HG03097 (cell line): Measurements from ENCODE around the gene SERPING1.

Experiments
- ATAC-seq: cut with Tn5 transposase; IDR thresholded peaks from one replicate; pipeline ENCODE4 v1.9.1; 2021; ENCODE audit not compliant: unreplicated experiment, low FRiP score

Gene SERPING1

GRCh38 chr11:57597461-57597915 is at the start of gene SERPING1:
SERPING1 (plus strand) TSS chr11:57597685; CDS start chr11:57598271, 586 bp downstream.
- no peak for ATAC-seq

- ATAC-seq, result peak; percentile 50
Measured at GRCh38 chr11:57547854-57548377, 49.6 kb upstream of the SERPING1 start.

- ATAC-seq, result no peak
Measured at GRCh38 chr11:57549983-57550382, 47.5 kb upstream of the SERPING1 start.

DNA sequence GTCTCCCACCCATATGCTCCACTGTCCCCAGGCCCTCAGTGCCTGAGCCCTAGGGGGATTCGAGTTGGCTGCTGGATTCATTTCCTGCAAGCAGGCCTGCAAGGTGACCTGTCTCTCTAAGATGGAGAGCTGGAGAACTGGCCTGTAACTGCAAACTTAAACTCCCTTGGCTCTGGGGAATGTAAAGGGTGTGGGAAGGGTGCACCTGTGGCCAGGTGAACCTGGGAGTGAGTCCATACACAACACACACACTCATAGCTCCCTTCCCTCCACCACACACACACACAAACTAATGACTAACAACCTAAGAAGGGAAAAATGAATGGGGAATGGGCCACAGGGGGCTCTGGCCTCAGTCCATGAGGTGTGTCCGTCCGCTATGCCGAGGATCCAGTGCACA is 45.5 kb upstream of the SERPING1 start:
- ATAC-seq, result no peak

DNA sequence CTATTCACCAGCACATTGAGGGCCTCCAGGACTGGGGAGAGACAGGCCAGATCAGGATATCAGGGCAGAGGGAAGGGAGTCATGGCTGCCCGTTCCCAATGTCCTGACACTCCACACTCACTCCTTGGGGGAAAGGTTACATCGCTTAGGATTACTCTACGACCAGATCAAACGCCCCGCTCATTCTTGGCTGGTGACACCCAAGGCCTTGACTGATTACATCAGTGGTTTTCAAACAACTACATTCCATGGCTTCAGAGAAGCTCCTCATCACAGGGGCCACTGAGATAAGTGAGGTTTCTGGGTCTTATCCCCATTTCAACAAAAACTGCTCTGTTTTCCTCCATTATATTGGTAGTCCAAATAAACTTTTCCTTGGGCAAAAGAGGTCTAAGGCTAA is 45.0 kb upstream of the SERPING1 start:
- no peak for ATAC-seq

GRCh38 chr11:57555393-57555792 is 42.1 kb upstream of the SERPING1 start:
- ATAC-seq, result no peak

DNA sequence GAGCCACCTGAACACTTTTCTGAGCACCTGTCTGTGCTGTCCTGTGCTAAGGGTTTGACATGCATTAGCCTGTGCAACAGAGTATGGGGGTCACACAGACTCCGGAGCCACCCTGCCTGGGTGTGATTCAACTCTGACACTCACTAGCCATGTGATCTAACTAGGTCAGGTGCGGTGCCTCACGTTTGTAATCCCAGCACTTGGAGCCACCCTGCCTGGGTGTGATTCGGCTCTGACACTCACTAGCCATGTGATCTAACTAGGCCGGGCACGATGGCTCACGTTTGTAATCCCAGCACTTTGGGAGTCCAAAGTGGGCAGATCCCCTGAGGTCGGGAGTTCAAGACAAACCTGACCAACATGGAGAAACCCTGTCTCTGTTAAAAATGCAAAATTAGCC is 41.4 kb upstream of the SERPING1 start:
- ATAC-seq, result no peak

- no peak for ATAC-seq
Measured at GRCh38 chr11:57560146-57560545, 37.3 kb upstream of the SERPING1 start.

- ATAC-seq, result no peak
Measured at GRCh38 chr11:57562596-57562995, 34.9 kb upstream of the SERPING1 start.

DNA sequence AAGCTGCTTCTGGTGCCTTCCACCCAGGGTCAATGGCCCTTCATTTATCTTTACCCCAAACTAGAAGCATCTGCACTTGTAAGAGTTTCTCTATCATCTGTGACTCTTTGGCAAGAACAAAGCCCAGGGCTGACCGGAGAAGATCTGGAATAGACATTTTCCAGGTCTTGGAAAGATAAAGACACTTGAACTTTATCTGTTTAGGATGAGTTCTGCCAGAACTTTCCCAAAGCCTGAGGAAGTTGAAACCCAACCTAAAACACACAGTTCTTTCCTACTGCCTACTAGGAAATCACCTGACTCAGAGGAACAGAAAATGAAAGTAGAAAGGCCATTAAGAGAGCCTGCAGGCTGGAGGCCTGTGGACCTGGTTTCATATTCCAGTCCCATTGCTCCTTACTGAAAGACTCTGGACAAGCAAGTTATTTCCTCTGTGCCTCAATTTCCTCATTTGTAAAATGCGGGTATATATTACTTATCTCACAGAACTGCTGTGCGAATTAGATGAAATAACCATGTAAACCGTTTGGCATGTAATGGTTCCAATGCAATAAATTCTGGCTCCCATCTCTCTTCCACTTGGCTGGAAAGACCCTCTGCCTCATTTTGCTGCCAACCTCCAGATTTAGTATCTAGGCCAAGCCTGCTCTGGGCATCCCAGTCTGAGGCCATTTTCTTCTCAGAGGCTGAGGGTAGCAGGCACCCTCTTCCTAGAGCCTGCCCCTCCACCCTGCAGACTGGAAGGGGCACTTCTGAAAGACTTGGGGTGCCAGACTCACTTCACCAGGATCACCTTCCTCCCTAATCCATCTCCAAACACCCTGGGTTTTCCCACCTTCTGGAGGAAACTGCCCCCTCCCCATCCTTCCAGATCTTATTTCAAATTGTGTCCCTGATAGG is 31.2 kb upstream of the SERPING1 start:
- ATAC-seq, result peak; percentile 64

DNA sequence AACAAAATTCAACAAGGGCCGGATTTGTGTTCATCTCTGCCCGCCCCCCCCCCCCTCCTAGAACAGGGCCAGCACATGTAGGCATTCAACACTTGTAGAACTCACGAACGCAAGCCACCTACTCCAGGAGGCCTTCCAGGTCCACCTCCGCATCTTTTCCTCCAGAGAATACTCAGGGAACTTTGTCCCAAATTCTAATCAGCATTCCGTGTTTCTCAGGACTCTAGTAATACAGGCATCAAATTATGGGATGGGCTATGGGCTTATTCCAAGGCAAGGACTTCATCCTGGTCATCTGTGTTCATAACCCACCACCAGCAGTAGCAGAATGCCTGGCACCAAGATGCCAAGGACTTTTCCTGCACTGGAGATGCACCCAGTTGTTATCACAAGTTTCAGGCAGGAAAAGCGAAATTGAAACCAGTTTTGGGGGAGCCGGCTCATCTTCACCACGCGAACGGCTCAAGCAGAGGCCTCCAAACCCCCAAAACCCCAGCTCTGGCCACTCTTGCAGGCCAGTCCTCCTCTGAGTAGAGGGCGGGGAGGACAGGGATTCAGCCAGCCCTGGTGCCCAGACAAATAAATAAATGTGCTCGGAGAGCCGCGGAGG is 30.5 kb upstream of the SERPING1 start:
- ATAC-seq, result no peak

- ATAC-seq, result peak; percentile 51
Measured at GRCh38 chr11:57567515-57568329, 29.8 kb upstream of the SERPING1 start, which contains the start of gene UBE2L6. UBE2L6 (minus strand) TSS chr11:57567672; CDS start chr11:57567611, 61 bp downstream.

DNA sequence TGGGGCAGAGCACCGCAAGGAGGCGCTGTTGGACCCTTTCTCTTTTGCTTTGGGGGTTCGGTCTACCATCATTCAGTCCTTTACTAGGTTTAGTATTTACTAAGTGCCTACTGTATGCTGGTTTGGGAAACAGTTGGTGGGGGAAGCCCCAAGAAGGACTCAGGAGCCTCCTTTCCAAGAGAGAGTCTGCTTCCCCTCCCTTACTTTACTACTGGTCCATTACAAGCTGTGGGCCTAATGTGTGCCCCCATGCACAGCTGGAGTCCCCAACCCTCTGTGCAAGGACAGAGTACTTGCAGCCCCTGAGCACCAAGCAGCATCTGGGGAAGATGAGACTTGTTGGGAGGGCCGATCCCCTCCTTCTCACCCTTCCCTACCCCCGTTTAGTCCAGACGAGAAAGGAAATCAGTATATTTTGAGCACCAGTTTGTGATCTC is 29.1 kb upstream of the SERPING1 start:
- peak; percentile 3 for ATAC-seq

DNA sequence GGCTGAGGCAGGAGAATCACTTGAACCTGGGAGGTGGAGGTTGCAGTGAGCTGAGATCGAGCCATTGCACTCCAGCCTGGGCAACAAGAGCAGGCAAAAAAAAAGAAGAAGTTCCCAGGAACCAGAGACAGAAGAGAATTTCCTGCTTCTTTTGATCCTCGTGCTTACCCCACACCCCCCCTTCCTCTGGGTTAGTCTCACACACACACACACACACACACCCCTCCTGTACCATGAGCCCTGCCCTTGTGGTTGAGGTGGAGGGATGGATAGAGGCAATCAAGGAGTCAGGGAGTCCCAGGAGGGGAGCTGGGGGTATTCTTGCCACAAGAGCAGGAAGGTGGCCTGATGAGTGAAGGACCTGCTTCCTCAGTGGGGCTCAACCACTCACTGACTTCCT is 25.9 kb upstream of the SERPING1 start:
- no peak for ATAC-seq

DNA sequence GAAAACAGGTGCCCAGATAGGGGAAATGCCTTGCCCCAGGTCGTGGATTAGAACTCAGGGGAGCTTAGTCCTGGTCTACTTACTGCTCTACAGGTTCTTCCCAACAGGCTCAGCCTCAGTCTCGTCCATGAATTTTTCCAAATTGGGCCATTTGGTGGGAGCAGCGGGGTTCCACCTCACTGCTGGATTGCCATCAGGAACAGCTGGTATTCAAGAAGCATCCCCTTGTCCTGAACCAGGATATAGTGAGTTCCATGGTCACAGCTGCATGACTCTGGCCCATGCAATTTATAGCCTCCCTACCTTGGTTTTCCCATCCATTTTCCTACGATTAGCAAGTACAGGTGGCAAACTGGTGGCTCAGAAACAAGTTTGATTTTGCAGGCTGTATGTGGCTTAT is 23.4 kb upstream of the SERPING1 start:
- no peak for ATAC-seq

DNA sequence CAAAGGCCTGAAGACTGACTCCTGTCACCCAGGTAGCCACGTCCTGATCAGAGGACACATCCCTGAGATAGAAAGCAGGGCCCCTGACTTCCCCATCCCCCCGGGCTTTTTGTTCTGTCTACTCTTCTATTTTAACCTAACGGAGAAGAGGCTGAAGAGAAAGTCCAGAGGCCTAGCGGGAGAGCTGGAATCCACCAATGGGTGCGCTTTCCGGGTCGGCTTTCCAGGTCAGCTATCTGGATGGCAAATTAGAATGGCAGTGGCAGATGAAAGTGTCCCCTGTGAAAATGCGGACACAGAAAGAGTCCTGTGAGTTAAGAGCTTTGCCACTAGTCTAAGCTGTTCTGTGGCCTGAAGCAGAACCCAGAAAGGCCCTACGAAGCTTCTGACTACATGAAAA is 13.1 kb upstream of the SERPING1 start:
- ATAC-seq, result no peak

- no peak for ATAC-seq
Measured at GRCh38 chr11:57585301-57585700, 12.2 kb upstream of the SERPING1 start.

GRCh38 chr11:57586711-57587245 is 10.7 kb upstream of the SERPING1 start:
- no peak for ATAC-seq

DNA sequence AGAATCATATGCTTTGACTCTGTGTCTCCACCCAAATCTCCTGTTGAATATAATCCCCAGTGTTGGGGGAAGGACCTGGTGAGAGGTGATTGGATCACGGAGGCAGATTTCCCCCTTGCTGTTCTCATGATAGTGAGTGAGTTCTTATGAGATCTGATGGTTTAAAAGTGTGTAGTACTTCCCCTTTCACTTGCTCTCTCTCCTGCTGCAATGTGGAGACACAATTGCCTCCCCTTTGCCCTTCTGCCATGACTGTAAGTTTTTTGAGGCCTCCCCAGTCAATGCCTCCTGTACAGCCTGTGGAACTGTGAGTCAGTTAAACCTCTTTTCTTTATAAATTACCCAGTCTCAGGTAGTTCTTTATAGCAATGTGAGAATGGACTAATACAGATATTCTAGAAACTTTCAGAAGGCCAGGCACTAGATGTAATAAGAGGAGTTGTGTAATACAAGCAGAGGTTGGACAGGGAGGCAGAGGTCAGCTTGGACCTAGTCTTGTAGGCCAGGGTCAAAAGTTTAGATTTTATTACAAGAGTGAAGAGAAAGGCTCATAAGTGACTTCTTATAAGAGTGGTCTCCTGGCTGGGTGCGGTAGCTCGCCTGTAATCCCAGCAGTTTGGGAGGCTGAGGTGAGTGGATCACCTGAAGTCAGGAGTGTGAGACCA is 9.3 kb upstream of the SERPING1 start:
- no peak for ATAC-seq
